Astrocyte (in vitro differentiated cells and primary cell): Measurements from ENCODE around the gene AHSA1.

Experiments used
- CTCF ChIP-seq: IDR thresholded peaks from 2 replicates; pipeline ENCODE4 v1.5.1; 2011; ENCODE audit warnings: low read depth, mild to moderate bottlenecking, inconsistent platforms, low read length, moderate library complexity; ENCODE audit not compliant: insufficient read depth
- EZH2 ChIP-seq: IDR thresholded peaks from 2 replicates; pipeline ENCODE4 v1.6.1; 2012; ENCODE audit warnings: mild to moderate bottlenecking, low read length, inconsistent platforms; ENCODE audit not compliant: insufficient read depth

DNA sequence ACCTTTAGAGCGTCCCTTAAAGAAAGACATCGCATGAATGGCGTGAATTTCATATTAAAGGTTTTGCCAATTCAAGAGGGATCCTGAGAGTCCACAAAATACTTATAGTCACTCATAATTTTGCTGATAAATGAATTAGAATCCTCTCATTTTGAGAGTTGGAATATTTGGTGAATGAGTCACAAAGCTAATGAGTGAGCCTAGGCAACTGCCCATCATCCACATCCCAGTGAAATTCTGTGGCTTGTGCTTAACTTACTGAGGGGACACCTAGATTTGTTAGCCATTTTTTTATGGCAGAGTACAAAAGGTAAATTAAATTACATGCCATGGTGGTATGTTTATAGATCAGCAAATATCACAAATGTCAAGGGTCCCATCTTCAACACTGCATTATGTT is 21.9 kb upstream of the AHSA1 start:
- no peak for TF ChIP-seq CTCF
- TF ChIP-seq EZH2, result no peak
